Measurements from ENCODE around the gene NCAM1. TPM values are rescaled to one million over a fixed set of nuclear protein-coding genes. Genes with fewer than 3 reads are reported as not detected.

The NCAM1 gene
- polyA plus RNA-seq, 2 of the 4 experiments (the other 2 are of a cell fraction), result 0.01 to 0.12 TPM

DNA sequence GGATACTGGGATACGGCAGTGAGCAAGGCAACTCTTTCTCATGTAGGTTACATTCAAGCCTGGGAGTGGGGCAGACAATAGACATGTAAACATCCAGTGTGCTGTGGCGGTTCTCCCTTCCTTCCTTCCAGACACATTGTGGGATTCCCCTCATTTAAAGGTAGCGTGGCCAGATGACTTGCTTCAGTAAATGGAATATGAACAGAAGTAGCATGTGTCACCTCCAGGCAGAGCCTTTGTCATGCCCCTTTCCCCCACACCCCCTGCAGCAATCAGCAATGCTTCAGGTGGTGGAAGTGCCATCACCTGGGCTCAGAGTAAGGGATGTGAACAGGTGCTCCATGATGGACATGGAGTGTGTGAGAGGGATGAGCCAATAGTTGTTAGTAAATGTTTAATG is 318.4 kb downstream of the NCAM1 start:
- Histone ChIP-seq H3K4me3 (no peak overlapping the region), H3K27ac (no peak overlapping the region), H3K4me2 (no peak overlapping the region), H3K9me3 (no peaks in the 10 kb centered on the region), H3K4me1 (no peaks in the 10 kb centered on the region)
- POLR2A ChIA-PET, result no interaction called here
- FAIRE-seq, result no peak
- no peak for TF ChIP-seq HOXB13 (CRISPR knock-in tag; IDR thresholded peaks at IDR 0.05; ENCODE audit: low read depth)
- TF ChIP-seq GATA3 (IDR thresholded peaks at IDR 0.05; ENCODE audit: borderline replicate concordance), result no peak
- TF ChIP-seq NR3C1 (IDR thresholded peaks at IDR 0.05), result no peak
- TF ChIP-seq SREBF2 (IDR thresholded peaks at IDR 0.05), result no peak
- TF ChIP-seq JUNB (IDR thresholded peaks at IDR 0.05), result no peak
- TF ChIP-seq CHD2 (IDR thresholded peaks at IDR 0.05; ENCODE audit: low read length, partially characterized antibody), result no peak
- no peak for TF ChIP-seq TFCP2L1 (CRISPR knock-in tag; IDR thresholded peaks at IDR 0.05)
- TF ChIP-seq FOSB (CRISPR knock-in tag; IDR thresholded peaks at IDR 0.05), result no peak
- TF ChIP-seq, protein P1, sequence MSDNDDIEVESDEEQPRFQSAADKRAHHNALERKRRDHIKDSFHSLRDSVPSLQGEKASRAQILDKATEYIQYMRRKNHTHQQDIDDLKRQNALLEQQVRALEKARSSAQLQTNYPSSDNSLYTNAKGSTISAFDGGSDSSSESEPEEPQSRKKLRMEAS (IDR thresholded peaks at IDR 0.05), result no peak
- TF ChIP-seq BHLHE40 (IDR thresholded peaks at IDR 0.05; ENCODE audit: low read depth, low read length), result no peak
- TF ChIP-seq MAFK (IDR thresholded peaks at IDR 0.05; ENCODE audit: partially characterized antibody), result no peak
- TF ChIP-seq, protein P2, sequence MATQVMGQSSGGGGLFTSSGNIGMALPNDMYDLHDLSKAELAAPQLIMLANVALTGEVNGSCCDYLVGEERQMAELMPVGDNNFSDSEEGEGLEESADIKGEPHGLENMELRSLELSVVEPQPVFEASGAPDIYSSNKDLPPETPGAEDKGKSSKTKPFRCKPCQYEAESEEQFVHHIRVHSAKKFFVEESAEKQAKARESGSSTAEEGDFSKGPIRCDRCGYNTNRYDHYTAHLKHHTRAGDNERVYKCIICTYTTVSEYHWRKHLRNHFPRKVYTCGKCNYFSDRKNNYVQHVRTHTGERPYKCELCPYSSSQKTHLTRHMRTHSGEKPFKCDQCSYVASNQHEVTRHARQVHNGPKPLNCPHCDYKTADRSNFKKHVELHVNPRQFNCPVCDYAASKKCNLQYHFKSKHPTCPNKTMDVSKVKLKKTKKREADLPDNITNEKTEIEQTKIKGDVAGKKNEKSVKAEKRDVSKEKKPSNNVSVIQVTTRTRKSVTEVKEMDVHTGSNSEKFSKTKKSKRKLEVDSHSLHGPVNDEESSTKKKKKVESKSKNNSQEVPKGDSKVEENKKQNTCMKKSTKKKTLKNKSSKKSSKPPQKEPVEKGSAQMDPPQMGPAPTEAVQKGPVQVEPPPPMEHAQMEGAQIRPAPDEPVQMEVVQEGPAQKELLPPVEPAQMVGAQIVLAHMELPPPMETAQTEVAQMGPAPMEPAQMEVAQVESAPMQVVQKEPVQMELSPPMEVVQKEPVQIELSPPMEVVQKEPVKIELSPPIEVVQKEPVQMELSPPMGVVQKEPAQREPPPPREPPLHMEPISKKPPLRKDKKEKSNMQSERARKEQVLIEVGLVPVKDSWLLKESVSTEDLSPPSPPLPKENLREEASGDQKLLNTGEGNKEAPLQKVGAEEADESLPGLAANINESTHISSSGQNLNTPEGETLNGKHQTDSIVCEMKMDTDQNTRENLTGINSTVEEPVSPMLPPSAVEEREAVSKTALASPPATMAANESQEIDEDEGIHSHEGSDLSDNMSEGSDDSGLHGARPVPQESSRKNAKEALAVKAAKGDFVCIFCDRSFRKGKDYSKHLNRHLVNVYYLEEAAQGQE (IDR thresholded peaks at IDR 0.05), result no peak
- no peak for DNase-seq (ENCODE audit: low read depth in 1 of 2, low spot score in 1 of 2)
- CTCF ChIA-PET, result no interaction called here
- no peak for ATAC-seq
- WGBS (ENCODE audit: missing lambda C conversion rate), result 29% methylated on average over 3 of the region's 3 CpGs

DNA sequence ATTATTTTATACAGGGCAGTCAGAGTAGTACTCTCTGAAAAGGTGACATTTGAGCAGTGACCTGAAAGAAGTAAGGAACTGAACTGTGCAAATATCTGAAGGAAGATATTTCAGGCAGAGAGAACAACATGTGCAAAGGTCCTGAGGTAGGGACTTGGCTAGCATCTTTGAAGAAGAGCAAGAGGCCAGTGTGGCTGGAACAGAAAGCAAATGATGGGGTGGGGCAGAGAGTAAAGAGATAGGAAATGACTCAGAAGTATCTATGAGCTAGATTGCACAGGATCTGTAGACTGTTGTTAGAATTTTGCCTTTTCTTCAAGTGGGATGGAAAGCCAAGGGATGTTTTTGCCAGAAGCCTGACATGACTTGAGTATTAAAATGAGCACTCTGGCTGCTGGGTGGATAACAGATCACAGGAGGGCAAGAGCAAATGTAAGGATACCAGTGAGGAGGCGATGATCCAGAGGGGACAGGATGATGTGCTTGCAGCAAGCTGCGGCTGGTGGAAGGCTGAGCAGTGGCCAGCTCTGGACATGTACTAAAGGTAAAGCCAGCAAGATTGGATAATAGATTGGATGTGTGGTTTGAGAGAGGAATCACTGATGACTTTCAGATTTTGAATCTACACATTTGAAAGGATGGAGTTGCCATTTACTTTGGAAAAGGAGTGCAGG is 320.0 kb downstream of the NCAM1 start:
- no peaks in the 10 kb centered on the region for H3K9me3 ChIP-seq
- TF ChIP-seq HMGXB4 (CRISPR knock-in tag; IDR thresholded peaks at IDR 0.05; ENCODE audit: borderline replicate concordance), result no peak
- no peak for TF ChIP-seq TFCP2L1 (CRISPR knock-in tag; IDR thresholded peaks at IDR 0.05)
- no peak for TF ChIP-seq FOSB (CRISPR knock-in tag; IDR thresholded peaks at IDR 0.05)
- TF ChIP-seq KDM5A (IDR thresholded peaks at IDR 0.05), result no peak
- TF ChIP-seq NFE2L2 (conservative IDR thresholded peaks at IDR 0.05; ENCODE audit: low read length), result no peak
- TF ChIP-seq HDAC2 (IDR thresholded peaks at IDR 0.05), result no peak
- TF ChIP-seq MAZ (IDR thresholded peaks at IDR 0.05; ENCODE audit: borderline replicate concordance, low read depth, low read length), result no peak
- TF ChIP-seq CHD2 (IDR thresholded peaks at IDR 0.05; ENCODE audit: low read length, partially characterized antibody), result no peak
- H3K4me2 ChIP-seq, result no peak overlapping the region
- H3K27ac ChIP-seq, result no peak overlapping the region
- ChIA-PET POLR2A (no interaction called here), CTCF (interaction anchor here (1.1 to 1.5 kb wide), 2 partner anchors 8 to 693 kb away, joined by 3 to 4 read pairs; no protein-coding TSS in a partner anchor)
- no peak overlapping the region for H3K4me3 ChIP-seq
- no peak for FAIRE-seq
- 40% methylated on average over 2 of the region's 2 CpGs for WGBS (ENCODE audit: missing lambda C conversion rate)
- DNase-seq (ENCODE audit: low read depth in 1 of 2, low spot score in 1 of 2), result no peak
- H3K4me1 ChIP-seq, result no peaks in the 10 kb centered on the region
- ATAC-seq, result no peak

DNA sequence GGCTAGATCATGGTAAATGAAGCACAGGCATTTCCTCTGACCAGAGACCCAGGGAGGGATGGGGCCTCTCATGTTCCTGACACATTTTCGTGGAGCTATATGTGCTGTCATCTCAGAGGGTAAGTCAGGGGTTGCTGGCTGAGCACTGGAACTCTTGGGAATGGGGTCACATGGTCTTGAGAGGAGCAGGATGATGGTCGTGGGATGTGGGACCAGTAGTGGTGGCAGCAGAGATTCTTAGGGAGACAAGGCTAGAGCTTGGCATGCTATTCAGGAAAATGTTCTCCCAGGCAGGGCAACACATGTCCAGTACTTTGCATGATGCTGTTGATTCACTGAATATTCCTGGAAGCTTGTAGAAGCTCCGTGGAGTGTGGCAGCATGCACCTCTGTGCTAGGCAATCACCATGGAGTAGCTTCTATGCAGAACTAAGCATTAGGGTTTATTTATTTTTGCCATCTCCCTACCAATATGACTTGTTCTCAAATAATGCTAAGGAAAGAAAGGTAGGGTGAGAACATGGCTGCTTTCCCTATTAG is 321.7 kb downstream of the NCAM1 start:
- no peak for FAIRE-seq
- POLR2A ChIA-PET, result no interaction called here
- no peak overlapping the region for H3K27ac ChIP-seq
- no peaks in the 10 kb centered on the region for H3K9me3 ChIP-seq
- no peaks in the 10 kb centered on the region for H3K4me1 ChIP-seq
- 0% methylated on average over 1 of the region's 3 CpGs for WGBS (ENCODE audit: missing lambda C conversion rate)
- ATAC-seq, result no peak
- H3K4me2 ChIP-seq, result no peak overlapping the region
- no peak for DNase-seq (ENCODE audit: low read depth in 1 of 2, low spot score in 1 of 2)
- no peak for TF ChIP-seq HDAC2 (IDR thresholded peaks at IDR 0.05)
- no peak for TF ChIP-seq EHF (CRISPR knock-in tag; IDR thresholded peaks at IDR 0.05)
- no peak for TF ChIP-seq POLR2AphosphoS2 (conservative IDR thresholded peaks at IDR 0.05; ENCODE audit: low read length)
- no peak for TF ChIP-seq MAFK (IDR thresholded peaks at IDR 0.05; ENCODE audit: partially characterized antibody)
- CTCF ChIA-PET, result interaction anchor here (1.8 kb wide), 1 partner anchor 695 kb away, joined by 5 read pairs; no protein-coding TSS in a partner anchor
- H3K4me3 ChIP-seq, result no peak overlapping the region

Data from A549 (cell line).